ENCODE results near the gene AHNAK2.

AHNAK2 gene

GRCh38 chr14:104980611-104981531 lies 2.7 kb upstream of the AHNAK2 start:
- Histone ChIP-seq H3K4me2 (ENCODE audit: low read depth, low read length) (no peak overlapping the region), H3K36me3 (replicated peaks; ENCODE audit: insufficient read depth, low read length) (no peaks in the 10 kb centered on the region), H3F3A (ENCODE audit: insufficient read depth, low read length) (no peaks in the 10 kb centered on the region), H3K27me3 (replicated peaks; ENCODE audit: insufficient read depth, low read length) (peaks cover 8% of the 10 kb centered on the region; the same call in 1 of the 2 replicates), H3K79me2 (ENCODE audit: low read length) (no peaks in the 10 kb centered on the region), H3K9me2 (replicated peaks; ENCODE audit: insufficient read depth, low read length) (no peaks in the 10 kb centered on the region), H3K9ac (ENCODE audit: low read length) (no peak overlapping the region), H3K9me3 (replicated peaks; ENCODE audit: insufficient read depth, low read length) (no peaks in the 10 kb centered on the region), H3K27ac (ENCODE audit: low read length) (no peak overlapping the region), H2AFZ (ENCODE audit: low read length) (no peak overlapping the region), H3K4me1 (ENCODE audit: low read length) (no peaks in the 10 kb centered on the region), H4K20me1 (ENCODE audit: insufficient read depth, low read length) (no peaks in the 10 kb centered on the region), H3K4me3 (ENCODE audit: low read length) (no peak overlapping the region)
- TF ChIP-seq CTCF (IDR thresholded peaks at IDR 0.05; ENCODE audit: low read length) = no peak
- TF ChIP-seq EZH2phosphoT487 (IDR thresholded peaks at IDR 0.05; ENCODE audit: low read length) = no peak
- TF ChIP-seq EZH2 (optimal IDR thresholded peaks at IDR 0.05; ENCODE audit: low read depth, low read length) = no peak
- DNase-seq = no peak

- Histone ChIP-seq H3K9ac (ENCODE audit: low read length) (no peak overlapping the region), H2AFZ (ENCODE audit: low read length) (no peak overlapping the region), H3K9me3 (replicated peaks; ENCODE audit: insufficient read depth, low read length) (no peaks in the 10 kb centered on the region), H3K79me2 (ENCODE audit: low read length) (no peaks in the 10 kb centered on the region), H3K27me3 (replicated peaks; ENCODE audit: insufficient read depth, low read length) (peaks cover 8% of the 10 kb centered on the region; the same call in 1 of the 2 replicates), H3K4me1 (ENCODE audit: low read length) (no peaks in the 10 kb centered on the region), H3K36me3 (replicated peaks; ENCODE audit: insufficient read depth, low read length) (no peaks in the 10 kb centered on the region), H3K9me2 (replicated peaks; ENCODE audit: insufficient read depth, low read length) (no peaks in the 10 kb centered on the region), H3K4me2 (ENCODE audit: low read depth, low read length) (no peak overlapping the region), H4K20me1 (ENCODE audit: insufficient read depth, low read length) (no peaks in the 10 kb centered on the region), H3K27ac (ENCODE audit: low read length) (no peak overlapping the region), H3K4me3 (ENCODE audit: low read length) (no peak overlapping the region), H3F3A (ENCODE audit: insufficient read depth, low read length) (no peaks in the 10 kb centered on the region)
- TF ChIP-seq EZH2 (optimal IDR thresholded peaks at IDR 0.05; ENCODE audit: low read depth, low read length) = no peak
- TF ChIP-seq CTCF (IDR thresholded peaks at IDR 0.05; ENCODE audit: low read length) = no peak
- TF ChIP-seq EZH2phosphoT487 (IDR thresholded peaks at IDR 0.05; ENCODE audit: low read length) = no peak
- DNase-seq = no peak
Observed at GRCh38 chr14:104979758-104980610, 1.8 kb upstream of the AHNAK2 start.

- Histone ChIP-seq H3K79me2 (ENCODE audit: low read length) (no peaks in the 10 kb centered on the region), H3K36me3 (replicated peaks; ENCODE audit: insufficient read depth, low read length) (no peaks in the 10 kb centered on the region), H3K4me2 (ENCODE audit: low read depth, low read length) (no peak overlapping the region), H3F3A (ENCODE audit: insufficient read depth, low read length) (no peaks in the 10 kb centered on the region), H3K4me1 (ENCODE audit: low read length) (no peaks in the 10 kb centered on the region), H3K9me2 (replicated peaks; ENCODE audit: insufficient read depth, low read length) (no peaks in the 10 kb centered on the region), H3K27me3 (replicated peaks; ENCODE audit: insufficient read depth, low read length) (peaks cover 11% of the 10 kb centered on the region; the same call in 1 of the 2 replicates), H4K20me1 (ENCODE audit: insufficient read depth, low read length) (no peaks in the 10 kb centered on the region), H3K4me3 (ENCODE audit: low read length) (no peak overlapping the region), H3K27ac (ENCODE audit: low read length) (no peak overlapping the region), H2AFZ (ENCODE audit: low read length) (no peak overlapping the region), H3K9ac (ENCODE audit: low read length) (no peak overlapping the region), H3K9me3 (replicated peaks; ENCODE audit: insufficient read depth, low read length) (no peaks in the 10 kb centered on the region)
- TF ChIP-seq EZH2 (optimal IDR thresholded peaks at IDR 0.05; ENCODE audit: low read depth, low read length) (no peak), EZH2phosphoT487 (IDR thresholded peaks at IDR 0.05; ENCODE audit: low read length) (no peak), CTCF (IDR thresholded peaks at IDR 0.05; ENCODE audit: low read length) (no peak)
- DNase-seq = no peak
Observed at GRCh38 chr14:104978746-104979691, 845 bp upstream of the AHNAK2 start.

Data from MM.1S (cell line).